NB4 (cell line): ENCODE data around the gene EHF.

Source experiments
- MYC ChIP-seq: IDR thresholded peaks from 2 replicates; pipeline ENCODE4 v1.6.1; 2011; ENCODE audit warnings: low read depth, low read length
- POLR2A ChIP-seq: IDR thresholded peaks from 2 replicates; pipeline ENCODE4 v1.6.1; 2011; ENCODE audit warnings: mild to moderate bottlenecking; ENCODE audit not compliant: insufficient read length; ENCODE audit errors: extremely low read depth
- TF ChIP-seq, protein P1 (sequence below): IDR thresholded peaks from one replicate; pipeline ENCODE4 v1.5.1; 2012; ENCODE audit warnings: low read depth, low read length
- TF ChIP-seq, protein P2 (sequence below): IDR thresholded peaks from 2 replicates; pipeline ENCODE4 v1.6.1; 2011; ENCODE audit warnings: low read depth, low read length

DNA sequence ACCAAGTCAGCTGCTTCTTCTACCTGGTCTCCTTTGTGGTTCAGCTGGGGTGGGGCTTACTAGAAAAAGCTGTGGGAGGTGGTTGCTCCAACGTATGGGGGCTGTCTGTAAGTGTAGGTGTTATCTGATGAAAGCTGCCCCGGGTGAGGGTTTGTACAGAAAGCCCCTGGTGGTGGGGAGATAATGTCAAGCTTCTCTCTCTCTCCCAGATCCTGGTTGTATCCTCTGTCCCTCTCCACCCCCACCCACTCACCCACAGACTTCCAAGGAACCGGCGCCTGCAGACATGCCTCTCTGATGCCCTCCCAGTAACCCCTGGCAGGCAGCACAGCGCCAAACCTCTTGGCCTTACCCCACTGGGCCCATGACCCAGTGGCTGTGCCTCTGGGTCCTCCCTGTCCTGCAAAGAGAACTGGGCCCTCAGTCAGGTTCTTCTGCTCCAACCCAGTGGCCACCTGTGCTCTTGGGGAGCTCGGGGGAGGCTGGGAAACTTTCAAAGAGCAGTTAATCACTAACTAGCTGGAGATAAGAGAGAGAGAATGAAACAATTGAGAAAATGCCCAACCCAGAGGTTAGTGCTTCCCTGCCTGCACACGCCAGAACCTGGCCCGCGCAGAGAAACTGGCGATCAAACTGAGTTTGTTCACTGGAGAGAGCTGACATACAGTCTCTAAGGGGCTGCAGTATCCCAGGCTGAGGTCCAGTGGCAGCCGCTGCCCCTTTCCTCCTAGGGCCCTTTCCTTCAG, 20.4 kb upstream of the EHF start:
- TF ChIP-seq, protein P1, sequence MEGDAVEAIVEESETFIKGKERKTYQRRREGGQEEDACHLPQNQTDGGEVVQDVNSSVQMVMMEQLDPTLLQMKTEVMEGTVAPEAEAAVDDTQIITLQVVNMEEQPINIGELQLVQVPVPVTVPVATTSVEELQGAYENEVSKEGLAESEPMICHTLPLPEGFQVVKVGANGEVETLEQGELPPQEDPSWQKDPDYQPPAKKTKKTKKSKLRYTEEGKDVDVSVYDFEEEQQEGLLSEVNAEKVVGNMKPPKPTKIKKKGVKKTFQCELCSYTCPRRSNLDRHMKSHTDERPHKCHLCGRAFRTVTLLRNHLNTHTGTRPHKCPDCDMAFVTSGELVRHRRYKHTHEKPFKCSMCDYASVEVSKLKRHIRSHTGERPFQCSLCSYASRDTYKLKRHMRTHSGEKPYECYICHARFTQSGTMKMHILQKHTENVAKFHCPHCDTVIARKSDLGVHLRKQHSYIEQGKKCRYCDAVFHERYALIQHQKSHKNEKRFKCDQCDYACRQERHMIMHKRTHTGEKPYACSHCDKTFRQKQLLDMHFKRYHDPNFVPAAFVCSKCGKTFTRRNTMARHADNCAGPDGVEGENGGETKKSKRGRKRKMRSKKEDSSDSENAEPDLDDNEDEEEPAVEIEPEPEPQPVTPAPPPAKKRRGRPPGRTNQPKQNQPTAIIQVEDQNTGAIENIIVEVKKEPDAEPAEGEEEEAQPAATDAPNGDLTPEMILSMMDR: no peak
- TF ChIP-seq POLR2A (no peak), MYC (no peak)
- TF ChIP-seq, protein P2, sequence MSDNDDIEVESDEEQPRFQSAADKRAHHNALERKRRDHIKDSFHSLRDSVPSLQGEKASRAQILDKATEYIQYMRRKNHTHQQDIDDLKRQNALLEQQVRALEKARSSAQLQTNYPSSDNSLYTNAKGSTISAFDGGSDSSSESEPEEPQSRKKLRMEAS: no peak
